SKM-1 treated with dmso at 0.1 percent for 144 hours (cell line): ENCODE measurements around the gene UBE2V1.
"Not testable (repeated sequence)": the region's sequence is repeated elsewhere in the genome, so short reads cannot be mapped to it uniquely, and the experiment has no call there.

Experiments used
- DNase-seq: peaks from one replicate; lab custom pipeline; 2025; ENCODE audit not compliant: unreplicated experiment; lab: John Stamatoyannopoulos, UW

The UBE2V1 gene

DNA sequence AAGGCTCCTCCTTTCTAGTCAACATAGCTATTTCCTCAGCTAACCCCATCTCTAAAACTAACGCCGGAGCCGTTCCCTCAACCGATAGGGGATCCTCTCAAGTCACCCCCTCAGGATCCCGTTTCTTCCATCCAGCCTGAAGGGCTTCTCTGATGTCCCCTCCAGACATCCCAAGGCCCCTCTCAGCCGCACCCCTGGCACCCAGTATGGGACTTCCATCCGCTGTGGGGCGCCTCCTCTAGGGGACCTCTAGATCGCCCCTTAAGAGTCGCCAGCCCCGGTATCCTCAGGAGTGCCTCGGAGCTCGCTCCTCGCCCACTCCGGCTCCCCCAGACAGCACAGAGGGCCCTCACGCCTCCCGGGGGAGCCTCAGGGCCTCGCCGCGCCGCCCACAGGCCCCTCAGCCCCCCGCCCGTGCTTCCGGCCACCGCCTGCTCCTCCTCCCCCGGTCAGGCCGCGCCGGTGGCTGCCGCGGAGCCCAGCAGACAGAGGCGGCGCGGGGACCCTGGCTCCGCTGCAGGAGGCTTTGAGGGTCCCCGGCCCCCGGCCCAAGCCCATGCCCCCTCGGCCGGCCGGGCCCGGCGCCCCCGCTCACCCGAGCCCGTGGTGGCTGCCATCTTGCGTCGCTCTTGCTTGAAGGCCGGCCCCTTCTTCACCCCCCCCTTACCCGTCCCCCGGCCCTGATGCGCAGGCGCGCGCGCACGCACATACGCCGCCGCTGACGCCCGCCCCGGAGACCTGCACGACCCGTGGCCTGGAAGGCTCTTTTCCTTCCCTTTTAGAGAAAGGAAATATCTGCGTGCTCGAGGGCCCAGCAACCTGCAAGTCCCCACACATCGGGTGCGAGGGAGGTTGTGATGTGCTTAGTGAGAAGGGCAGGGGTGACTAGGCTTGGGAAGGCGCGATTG lies at the start of gene UBE2V1:
Gene UBE2V1, minus strand, starts transcription at position 639 of the 908 bp plus-strand sequence. Its CDS starts 22 bp downstream, at position 617.
- DNase-seq = peak; percentile 88

DNA sequence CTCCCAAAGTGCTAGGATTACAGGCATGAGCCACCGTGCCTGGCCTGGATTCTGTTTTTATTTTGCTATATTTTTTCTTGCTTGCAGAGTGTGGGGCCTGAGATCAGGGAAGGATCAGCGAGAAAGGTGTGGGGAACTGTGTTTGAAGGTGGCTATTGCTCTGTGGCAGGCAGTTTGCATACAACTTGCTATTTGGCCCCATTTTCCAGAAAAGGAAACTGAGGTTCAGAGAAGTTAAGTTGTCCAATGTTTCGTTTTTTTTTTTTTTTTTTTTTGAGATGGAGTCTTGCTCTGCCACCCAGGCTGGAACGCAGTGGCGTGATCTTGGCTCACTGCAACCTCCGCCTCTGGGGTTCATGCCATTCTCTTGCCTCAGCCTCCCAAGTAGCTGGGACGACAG lies 48.5 kb upstream of the UBE2V1 start:
- not testable (repeated sequence) for DNase-seq

DNA sequence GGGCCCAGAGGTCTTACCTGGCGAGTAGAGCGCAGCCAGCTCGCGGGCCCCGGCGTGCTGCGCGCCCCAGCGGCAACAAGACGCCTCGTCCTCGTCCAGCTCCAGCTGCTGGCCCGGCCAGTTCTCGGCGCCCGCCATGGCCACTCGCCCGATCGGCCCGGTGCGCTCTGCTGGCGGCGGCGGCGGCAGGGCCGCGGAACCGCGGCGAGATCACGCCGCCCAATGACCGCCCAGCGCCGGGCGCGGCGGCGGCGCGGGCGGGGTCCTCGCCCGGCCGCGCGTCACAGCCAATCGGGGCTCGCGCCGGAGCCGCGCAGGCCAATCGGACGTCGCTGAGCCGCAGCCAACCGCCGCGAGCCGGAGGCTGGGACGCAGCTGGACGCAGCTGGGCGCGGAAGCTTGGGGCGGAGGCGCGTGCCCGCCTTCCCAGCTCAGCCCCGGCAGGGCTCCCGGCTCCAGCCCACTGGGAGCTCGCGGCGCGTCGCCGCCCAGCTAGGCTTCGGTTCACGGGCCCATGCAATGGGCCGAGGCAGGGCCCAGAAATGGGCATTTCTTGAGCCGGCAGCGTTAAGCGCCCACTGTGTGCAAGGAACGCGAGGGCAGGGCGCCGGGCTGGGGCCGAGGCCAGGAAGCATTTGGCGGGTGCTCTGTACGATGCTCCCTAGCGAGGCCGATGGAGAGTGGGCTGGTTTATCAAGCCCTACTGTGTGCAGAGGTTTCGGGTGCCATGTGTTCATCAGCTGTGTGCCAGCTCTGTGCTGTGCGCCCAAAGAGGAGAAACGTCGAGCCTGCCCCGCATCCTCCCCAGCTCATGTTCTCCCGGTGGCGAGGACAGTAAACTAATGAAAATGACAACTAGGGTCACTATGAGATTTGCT lies 40.8 kb upstream of the UBE2V1 start, which contains the start of gene PEDS1:
Gene PEDS1, minus strand, starts transcription at position 224 of the 878 bp plus-strand sequence. Its CDS starts 86 bp downstream, at position 138.
- DNase-seq = peak; percentile 84

DNA sequence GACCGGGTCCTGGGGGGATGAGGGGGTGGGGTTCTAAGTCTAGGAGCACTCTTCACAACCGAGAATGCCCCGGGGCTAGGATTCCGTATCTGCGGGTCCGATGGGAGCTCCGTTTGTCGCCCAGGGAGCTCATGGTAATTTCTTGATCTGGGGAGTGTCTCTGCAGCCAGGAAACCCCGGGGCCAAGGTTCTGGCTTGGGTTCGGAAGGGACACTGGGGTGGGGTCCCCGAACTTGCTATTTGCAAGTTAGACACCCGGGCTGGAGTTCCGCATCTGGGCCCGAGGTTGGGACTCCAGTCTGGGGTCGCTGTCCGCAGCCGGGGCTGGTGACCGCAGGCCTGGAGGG lies 40.2 kb upstream of the UBE2V1 start:
- no peak for DNase-seq

DNA sequence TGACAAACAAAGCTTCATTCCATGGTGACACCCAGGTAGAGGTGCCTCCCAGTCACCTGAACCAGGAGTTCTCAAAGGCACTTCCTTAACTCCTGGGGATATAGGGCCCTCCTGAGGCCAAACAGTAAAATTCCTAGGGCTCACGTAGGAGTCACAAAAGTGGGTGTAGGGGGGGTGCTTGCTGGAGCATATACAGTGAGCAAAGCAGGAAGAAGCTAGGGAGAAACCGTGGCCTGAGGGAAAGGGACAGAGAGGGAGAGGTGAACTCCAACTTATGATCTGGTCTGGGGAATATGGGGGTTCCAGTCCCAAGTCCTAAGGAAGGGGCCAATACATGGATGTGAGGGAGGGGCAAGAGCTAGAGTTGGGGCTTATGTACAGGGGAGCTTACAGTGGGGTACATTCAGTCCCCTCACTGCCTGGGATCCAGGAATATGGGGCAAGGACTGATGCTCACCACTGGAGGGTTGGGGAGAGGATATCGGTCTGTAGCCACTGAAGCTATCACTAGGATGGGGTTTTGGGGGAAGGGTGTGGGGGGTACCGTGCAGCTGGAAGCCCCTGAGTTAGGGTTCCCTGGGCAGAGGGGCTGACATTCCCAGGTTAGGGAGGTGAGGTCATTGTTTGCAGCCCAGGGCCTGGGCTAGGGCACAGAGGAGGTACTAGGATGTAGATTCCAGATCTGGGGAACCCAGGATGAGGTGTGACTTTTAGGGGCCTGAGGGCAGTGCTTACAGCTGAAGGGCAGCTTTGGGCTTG lies 39.6 kb upstream of the UBE2V1 start:
- no peak for DNase-seq

DNA sequence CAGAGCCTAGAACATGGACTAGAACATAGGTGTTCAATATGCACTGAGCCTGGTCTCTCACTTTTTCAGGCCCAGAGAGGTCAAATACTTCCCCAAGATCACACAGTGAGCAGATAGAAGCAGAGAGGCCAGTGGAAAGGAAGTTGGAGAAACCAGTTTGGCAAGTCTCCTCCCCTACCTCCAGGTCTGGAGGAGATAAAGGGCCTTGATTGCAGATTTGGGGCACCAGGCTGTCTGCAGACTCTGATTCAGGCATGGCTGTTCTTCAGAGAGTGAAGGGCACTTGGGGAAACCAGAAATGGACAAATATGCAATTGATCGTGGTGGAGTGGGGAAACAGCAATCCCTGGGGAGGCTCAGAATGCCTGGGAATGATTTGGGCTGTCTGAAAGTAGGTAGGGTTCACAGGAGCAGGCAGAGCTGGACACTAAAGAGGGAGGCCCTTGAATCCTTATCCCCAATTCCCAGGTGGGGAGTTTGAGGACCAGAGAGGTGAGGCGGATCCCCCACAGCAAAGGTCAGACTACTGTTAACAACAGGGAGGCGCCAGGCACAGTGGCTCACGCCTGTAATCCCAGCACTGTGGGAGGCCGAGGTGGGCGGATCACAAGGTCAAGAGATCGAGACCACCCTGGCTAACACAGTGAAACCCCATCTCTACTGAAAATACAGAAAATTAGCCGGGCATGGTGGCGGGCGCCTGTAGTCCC lies 38.2 kb upstream of the UBE2V1 start:
- no peak for DNase-seq

DNA sequence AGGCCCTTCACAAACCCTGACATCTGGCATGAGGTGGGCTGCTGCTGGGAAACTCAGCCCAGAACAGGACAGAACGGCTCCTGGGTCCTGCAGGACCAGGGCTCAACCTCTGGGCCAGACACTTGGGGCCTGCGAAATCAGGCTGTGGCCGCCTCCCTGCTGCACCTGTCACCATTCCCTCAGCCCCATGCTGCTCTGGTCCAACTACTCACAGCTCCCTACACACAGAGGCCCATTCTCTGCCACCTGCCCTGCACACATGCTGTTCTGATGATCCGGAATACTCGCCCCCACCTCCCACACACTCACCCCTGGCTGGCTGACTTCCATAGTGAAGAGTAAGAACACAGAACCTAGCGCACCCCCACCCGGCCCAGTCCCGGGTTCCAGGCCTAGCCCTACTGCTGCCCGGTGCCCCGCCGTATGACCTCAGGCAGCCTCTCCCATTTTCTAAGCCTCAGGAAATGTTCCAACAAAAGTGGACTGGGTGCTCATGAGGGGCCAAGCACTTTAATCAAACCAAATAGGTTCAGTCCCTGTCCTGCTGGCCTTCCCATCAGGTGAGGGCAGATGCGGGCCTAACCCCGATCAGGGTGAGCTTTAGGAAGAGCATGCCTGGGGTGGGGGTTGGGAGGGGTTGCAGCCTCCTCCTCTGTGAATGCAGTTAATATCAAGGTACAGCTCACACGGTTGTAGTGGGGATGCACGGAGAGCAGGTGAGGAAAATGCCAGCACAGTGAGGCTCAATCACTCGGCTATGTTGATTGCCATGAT lies 36.7 kb upstream of the UBE2V1 start:
- no peak for DNase-seq

DNA sequence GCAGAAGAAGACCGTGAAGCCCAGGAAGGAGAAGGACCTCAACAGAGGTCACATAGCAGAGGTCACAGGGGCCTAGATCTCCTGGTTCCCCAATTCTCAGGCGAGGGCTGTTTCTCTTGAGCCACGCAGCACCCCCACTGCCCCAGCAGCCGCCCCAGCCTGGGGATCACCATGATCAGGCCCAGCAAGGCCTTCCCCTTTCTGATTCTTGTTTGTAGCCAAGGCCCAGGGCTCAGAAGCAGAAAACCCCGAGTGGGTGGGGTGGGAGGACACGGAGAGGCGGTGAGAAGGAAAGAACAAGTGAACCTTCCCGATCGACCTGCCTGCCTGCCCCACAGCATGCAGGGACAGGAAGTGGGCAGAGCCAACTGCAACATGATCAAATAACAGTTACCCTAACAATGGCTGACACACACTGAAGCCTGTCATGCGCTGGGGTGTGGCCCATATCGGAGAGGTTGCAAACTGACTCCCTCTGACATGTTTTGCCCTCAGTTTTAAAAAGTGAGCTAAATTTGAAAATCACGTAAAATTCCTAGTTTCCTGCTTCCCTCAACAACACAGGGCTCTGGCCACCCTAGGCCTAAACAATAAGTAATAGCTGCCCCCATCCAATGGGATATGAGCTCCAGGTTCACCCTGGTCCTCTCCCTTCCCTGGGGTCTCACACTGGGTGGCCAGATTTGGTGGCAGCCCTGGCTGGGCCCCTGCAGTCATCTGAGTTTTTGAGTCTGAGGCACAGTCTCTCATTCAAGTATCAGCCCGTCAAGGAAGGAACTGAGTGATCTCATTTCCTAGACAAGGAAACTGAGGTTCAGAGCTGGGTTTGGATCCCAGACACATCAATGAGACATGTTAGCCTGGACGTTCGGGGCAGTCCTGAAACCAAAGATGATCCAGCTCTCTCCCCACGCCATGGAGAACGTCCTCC lies 34.0 kb upstream of the UBE2V1 start:
- DNase-seq = peak; percentile 60

DNA sequence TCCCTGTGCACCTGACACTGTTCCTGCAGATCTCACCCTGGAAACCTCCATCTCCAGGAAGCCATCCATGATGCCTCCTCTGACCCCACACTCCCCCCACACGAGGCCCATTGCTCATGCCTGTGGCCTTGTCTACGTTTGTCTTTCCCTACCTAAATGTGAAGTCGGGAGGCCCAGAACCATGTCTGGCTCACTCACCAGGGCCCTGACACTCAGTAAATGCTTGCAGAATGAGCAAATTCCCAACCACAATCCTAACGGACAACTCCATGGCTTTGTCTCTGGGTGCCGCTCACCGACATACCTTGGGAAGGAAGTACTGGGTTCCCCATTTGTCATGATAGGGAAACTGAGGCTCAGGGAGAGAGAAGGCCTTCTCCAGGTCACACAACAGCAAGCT lies 33.3 kb upstream of the UBE2V1 start:
- DNase-seq = no peak

DNA sequence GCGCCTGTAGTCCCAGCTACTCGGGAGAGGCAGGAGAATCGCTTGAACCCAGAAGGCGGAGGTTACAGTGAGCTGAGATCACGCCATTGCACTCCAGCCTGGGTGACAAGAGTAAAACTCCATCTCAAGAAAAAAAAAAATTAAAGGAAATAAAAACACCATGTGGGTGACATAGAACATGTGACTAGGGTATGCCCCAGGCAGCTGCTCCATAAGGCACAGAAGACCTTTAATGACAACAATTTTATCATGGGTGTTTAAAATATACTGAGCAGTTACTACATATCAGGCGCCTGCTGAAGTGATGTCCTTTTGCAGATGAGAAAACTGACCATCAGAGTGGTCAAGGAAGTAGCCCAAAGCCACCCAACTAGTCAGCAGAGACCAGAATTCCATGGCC lies 32.6 kb upstream of the UBE2V1 start:
- no peak for DNase-seq

DNA sequence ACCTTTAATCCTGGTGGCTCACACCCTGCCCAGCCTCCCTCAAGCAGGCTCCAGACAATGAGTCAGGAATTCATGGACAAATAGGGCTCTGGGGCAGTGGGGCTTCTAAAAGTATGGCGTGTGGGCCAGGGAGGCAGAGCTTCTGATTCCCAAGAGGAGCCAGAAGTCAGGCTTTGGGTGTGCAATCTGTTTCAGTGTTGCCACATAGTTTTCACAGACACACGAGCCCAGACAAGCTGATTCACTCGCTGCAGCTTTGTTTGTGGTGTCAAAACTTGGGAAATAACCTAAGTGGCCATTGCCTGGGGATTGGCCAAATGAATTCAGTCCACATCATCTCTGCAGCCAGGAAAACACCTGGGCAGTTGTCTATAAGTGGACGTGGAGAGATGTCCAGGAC lies 31.4 kb upstream of the UBE2V1 start:
- peak; percentile 37 for DNase-seq

DNA sequence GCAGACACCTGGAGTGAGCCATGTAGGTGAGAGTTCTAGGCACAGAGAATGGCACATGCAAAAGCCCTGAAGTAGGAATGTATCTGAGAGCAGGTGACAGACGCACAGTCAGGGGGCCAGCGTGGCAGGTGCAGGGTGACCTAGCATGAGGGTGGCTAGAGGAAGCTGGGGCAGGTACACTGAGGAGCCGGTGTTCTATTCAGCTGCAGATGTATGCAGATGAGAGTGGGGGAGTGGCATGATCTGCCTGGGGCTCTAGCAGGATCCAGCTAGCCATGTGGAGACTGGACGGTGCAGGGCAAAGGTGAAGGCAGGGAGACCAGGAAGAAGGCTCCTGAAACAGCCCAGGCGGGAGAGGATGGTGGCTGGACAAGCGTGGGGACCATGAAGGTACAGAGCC lies 29.9 kb upstream of the UBE2V1 start:
- DNase-seq = no peak

DNA sequence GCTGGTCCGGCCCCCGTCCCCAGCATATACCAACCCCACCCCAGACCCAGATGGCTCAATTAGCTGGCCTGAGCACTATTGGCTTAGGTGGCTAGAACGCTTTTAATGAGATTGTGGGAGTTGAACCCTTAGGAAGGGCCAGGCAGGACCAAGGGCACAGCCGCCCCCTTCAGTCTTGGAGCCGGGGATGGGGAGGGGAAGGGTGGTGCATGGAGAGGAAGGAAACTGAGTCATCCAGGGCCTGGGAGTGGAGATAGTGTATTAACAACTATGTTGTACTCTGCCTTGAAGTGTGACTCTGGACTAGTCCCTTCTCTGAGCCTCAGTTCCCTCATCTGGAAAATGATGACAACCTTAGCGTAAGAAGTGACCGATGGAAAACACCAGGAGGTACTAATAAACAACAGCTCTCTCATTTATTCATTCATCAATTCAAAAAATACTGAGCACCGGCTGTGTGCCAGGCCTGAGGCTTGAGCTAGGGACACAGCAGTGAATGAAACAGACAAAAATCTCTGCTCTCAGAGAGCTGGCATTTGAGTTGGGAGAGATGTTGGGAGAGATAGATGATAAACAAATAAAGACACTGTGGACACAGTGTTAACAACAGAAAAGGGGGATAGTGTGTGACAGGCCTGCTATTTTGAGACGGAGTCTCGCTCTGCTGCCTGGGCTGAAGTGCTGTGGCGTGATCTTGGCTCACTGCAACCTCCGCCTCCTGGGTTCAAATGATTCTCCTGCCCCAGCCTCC lies 29.0 kb upstream of the UBE2V1 start:
- no peak for DNase-seq

DNA sequence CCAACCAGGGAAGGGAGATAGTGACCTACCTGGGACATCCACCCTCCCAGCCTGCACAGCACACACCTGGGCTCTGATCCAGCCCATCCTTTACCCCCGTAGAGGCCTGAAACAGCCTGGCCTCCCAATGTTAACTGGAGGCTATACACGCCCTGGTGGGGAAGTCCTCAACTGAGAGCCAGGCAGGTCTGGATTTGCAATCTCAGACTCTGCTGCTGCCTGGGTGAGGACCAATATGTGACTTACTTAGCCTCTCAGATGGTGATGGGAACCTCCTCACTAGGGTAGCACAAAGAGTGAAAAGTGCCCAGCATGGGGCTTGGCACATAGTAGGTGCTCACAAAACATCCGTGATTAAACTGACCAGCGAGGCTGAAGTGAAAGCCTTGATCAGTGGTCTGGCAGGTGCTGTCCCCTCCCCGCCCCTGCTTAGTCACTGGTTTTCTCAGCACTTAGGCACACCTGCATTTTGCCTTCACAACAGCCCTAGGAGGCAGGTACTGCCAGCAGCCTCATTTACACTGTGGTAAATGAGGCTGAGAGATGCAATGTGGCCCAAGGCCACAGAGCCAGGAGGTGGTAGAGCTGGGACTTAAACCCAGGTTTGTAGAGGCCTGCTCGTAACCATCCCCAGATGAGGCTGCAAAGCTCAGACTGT lies 28.2 kb upstream of the UBE2V1 start:
- DNase-seq = no peak

DNA sequence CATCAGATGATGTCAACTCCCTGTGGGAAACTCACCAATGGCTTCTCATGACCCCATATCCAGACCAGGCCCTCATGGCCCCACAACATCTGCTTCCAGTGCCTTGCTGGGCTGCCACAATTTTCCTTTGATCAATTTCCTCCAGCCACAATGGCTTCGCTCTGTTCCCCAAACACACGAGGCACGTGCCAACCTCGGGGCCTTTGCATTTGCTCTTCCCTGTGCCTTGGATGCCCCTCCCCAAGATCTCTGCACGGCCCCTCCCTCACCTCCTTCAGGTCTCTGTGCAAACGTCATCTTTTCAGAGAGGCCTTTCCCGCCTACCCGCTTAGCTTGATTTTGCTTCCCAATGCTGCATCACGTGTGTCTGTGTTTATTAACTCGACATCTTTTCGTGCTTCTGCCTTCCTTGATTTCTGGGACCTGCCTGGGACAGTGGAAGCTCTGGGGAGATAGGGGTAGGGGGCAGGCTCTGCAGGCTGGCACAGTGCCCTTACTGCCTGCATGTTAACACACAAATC lies 27.4 kb upstream of the UBE2V1 start:
- DNase-seq = no peak

DNA sequence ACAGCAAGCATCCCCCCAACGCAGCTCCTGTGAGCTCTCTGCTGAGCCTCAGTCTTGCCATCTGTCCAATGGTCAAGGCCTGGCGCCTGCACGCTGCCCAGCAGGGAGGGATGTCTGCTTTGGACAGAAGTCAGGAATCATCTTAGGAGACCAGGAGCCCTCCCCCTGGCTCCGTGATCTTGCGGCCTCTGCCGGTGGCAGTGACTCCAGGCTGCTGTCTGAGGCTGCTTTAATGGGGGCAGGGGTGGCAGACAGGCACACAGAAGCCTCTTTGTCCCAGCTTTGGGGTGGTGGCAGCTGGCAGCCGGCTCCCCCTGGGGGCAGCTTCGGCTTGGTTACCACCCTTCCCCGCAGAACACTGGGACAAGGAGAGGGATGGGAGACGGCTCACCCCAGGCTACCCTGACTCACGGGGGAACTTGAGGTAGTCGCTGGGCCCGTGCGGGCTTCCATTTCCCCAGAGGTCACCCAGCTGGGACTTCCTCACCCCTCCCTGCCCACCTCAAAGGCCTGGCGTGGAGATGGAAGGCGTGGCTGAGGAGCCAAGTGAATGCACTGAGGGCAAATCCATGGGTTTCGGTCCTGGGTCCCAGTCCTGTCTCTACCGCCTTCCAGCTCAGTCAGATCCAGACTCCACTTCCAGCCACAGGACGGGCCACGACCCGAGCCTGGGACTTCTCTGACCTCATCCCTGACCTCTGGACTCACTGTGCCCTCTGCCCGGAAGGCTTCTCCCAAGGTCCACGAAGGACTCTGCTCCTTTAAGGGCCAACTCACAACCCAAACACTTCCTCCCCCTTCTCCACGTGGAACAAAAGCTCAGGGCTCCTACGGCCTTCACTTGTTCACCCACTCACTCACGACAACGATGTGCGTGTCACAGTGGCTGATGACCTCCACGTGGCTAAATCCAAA lies 25.8 kb upstream of the UBE2V1 start:
- no peak for DNase-seq
